GM12801 (cell line): ENCODE results near the gene PTK7.

Experiments used
- TF ChIP-seq, protein P1 (sequence below): IDR thresholded peaks from one replicate; pipeline ENCODE4 v1.5.1; 2011; ENCODE audit warnings: control low read depth; ENCODE audit not compliant: insufficient read length; ENCODE audit errors: extremely low read depth

The PTK7 gene

DNA sequence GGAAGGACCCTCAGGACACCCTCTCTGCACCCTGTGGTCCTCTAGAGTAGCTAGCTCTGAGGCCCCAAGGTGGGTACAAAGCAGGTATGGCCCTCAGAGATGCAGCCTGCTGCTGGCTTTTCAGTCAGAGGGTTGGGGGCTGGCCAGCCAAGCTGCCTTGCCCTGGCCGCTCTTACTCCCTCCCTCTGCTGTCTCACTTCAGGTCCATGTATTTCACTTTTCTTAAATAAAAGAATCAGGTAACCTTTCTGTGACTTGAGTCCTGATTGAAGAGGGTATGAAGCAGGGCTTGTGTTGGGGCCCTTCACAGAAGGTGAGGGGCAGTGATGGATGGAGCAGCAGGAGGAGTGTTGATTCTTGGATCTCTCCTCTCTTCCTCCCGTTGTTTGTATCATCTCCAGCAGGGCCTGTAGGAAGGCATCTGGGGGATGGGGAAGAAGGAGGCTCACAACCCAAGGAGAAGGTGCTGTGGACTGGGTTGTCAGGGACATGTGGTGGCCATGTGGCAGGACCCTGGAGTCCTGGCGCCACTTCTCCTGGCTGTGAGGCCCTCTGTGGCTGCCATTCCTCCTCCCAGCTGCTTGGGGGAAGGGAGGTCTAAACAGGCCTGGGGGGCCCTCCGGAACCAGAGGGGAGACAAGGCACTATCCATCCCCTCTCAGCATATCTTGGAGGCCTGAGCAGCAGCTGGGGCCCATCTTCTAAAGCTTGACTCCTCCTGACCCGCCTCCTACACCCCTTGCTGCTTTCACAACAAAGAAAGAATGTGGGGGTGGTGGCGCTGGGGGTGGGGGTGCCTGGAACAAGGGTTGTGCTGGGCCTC is 1.1 kb upstream of the PTK7 start:
- TF ChIP-seq, protein P1, sequence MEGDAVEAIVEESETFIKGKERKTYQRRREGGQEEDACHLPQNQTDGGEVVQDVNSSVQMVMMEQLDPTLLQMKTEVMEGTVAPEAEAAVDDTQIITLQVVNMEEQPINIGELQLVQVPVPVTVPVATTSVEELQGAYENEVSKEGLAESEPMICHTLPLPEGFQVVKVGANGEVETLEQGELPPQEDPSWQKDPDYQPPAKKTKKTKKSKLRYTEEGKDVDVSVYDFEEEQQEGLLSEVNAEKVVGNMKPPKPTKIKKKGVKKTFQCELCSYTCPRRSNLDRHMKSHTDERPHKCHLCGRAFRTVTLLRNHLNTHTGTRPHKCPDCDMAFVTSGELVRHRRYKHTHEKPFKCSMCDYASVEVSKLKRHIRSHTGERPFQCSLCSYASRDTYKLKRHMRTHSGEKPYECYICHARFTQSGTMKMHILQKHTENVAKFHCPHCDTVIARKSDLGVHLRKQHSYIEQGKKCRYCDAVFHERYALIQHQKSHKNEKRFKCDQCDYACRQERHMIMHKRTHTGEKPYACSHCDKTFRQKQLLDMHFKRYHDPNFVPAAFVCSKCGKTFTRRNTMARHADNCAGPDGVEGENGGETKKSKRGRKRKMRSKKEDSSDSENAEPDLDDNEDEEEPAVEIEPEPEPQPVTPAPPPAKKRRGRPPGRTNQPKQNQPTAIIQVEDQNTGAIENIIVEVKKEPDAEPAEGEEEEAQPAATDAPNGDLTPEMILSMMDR = no peak

DNA sequence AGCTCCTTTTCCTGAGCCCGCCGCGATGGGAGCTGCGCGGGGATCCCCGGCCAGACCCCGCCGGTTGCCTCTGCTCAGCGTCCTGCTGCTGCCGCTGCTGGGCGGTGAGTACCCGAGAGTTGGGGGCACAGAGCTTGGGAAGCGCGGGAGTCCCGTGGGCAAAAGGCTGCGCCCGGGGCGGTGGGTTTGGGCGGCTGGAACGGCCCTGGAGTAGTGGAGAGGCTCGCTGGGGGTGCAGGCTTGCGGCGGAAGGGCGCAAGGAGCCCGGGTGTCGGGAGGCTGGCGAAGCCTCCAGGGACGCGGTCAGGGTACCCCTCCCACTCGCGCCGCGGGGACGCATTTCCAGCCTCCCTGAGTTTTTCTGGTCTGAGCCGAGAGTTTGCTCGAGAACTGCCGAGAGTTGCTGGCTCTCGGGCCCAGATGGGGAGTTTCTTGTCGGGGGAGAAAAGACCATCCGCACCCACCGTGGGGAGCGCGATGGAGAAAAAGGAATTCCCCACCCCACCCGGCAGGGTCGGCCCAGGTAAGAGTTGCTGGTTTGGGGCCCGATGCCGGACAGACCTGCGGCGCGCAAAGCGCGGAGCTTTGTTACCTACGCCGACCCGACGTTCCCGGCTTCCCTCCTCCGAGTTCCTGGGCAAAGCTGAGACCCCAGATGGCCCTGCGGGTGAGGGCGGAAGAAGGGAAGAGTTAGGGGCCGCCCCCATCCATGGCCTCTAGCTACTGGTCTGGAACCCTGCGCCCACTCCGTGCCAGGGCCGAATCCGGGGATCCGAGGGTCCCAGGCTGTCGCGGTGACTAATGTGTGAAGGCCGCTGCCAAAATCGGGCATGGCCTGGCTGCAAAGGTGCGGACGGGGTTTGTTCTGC is 584 bp downstream of the PTK7 start:
- TF ChIP-seq, protein P1 = no peak

DNA sequence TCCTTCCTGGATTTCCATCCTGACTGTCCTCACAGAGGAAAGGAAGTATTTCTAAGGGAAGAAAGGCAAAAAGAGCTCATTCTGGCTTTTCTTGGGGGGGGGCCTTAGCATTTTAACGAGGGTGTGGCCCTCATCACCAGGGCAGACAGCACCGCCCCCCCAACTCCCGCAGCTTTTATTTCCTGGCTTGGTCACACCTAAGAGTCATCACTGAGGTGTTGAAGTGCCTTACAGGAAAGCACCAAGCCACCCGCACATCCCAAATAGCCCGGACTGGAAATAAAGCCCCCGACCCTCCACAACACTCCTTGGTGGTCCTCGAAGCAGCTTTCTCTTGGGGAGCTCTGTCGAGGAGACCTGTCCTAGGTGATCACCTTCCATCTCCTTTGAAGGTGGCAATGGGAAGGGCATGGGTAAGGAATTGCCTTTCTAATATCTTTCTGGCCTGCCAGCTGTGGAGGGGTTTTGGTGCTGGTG is 1.3 kb downstream of the PTK7 start:
- TF ChIP-seq, protein P1 = no peak

DNA sequence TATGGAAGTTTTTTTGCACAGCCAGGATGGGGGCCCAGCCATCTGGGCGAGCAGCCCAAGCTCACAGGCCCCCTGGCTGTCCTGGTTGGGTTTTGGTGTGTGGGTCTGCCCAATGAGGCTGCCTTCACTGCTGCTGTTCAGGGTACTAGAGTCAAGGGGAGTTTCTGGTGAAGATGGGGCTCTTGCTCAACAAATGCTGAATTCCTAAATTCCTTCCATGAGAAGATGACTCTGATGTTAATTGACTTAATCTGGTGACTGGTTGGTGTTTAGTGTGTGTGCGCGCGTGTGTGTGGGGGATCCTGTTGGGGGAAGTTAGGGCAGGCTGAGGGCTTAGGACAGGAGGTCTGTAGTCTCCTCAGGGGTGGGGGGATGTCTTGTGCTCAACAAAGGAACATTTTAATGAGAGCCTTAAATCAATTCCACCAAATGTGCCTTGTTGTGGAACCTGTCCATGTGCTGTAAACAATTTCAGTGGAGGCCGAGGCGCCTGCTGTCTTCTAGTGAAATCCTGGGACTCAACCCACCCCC is 1.9 kb downstream of the PTK7 start:
- TF ChIP-seq, protein P1 = no peak

DNA sequence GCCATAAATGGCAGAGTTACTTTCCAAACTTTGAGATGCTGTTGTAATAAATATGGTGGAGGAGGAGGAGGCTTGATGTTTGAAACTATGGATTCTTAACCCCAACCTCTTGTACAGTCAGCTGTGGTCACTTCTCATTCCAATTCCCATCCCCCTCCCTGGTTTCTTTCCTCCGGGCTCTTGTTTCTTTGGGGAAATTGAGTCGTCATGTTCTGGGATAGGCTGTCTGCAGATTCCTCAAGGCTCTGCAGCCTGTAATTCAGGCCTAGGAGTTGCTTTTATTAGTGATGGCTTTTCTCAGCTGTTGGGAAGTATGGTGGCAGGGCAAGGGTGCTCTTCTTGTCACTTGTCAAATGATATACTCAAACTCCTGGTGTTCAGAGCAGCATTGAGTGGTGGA is 2.6 kb downstream of the PTK7 start:
- TF ChIP-seq, protein P1 = no peak

DNA sequence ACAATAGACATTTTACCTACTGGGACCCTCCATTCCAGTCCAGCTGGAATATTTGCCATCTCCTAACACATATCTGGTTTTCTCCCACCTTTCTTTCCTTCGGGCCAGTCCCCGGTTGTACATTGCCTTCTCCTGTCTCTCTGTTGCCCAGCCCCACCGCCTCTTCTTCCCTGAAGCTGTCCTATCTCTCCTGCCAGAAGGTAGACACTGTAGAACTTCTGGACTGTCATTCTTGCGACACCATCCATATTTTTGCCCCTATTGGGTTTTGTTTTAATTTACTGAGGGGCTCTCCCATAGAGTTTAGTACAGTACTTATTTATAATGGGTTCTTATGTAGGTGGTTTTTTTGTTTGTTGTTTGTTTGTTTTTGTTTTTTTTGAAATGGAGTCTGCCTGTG is 4.9 kb downstream of the PTK7 start:
- TF ChIP-seq, protein P1 = no peak

DNA sequence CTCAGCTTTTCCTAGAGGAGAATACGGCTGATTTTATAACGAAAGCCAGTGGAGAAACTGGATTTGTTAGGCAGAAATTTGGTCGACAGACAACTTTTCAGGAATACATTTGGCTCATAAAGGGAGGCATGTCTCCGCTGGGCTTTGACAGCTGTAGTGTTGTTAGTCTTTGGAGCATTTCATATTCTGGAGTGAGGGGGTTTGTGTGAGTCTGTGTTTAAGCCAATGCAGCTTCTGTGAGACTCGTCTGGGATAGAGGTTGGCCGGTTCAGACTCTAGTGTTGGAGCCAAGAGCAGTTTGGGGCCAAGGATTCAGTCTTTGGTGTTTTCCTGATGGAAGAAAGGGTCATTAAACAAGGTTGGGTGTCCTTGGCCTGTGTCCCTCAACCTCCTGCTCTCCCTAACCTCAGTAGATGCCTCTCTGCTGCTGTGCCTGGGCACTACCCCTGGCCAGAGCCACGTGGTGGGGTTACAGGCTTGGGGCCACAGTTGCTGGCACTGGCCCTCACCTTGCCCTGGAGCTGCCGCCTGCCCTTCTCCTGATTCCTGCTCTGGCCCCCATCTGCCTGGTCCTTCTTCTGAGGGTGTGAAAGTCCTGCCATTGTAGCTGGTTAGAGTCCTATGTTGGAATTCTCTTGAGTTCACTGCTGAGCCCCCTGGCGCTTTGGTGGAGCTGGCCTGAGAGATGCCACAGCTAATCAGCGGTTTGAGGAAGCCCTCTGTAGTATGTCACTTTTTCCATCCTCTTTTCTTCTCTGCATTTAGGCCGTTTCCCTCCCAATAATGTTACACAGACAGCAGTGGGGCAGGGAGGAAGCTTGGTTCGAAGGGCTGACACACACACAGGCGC is 6.9 kb downstream of the PTK7 start:
- TF ChIP-seq, protein P1 = no peak
